ENCODE data around the gene XK.

DNA sequence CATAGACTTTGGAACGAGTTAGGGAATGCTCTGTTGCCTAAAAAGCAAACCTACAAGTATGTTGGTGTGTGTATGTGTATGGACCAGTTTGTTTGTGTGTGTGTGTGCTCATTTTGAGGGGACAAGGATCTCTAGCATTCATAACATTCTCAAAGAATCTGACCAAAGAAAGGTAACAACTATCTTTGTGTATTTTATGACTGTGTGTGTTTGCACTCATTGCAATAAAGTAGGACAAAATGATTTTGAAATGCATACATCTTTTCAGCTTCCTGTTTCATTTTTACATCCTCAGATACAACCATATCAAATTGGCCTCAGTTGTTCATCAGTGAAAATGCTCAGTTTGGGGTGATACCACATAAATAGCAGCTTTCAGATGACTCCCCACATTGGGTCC, 8.3 kb upstream of the XK start:
- TF ChIP-seq, protein P1, sequence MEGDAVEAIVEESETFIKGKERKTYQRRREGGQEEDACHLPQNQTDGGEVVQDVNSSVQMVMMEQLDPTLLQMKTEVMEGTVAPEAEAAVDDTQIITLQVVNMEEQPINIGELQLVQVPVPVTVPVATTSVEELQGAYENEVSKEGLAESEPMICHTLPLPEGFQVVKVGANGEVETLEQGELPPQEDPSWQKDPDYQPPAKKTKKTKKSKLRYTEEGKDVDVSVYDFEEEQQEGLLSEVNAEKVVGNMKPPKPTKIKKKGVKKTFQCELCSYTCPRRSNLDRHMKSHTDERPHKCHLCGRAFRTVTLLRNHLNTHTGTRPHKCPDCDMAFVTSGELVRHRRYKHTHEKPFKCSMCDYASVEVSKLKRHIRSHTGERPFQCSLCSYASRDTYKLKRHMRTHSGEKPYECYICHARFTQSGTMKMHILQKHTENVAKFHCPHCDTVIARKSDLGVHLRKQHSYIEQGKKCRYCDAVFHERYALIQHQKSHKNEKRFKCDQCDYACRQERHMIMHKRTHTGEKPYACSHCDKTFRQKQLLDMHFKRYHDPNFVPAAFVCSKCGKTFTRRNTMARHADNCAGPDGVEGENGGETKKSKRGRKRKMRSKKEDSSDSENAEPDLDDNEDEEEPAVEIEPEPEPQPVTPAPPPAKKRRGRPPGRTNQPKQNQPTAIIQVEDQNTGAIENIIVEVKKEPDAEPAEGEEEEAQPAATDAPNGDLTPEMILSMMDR (IDR thresholded peaks at IDR 0.05 in 2 of 3, conservative IDR thresholded peaks at IDR 0.05 in 1 of 3; ENCODE audit: insufficient read depth in 2 of 3, low read depth in 1 of 3, low read length in 3 of 3) = no peak
- TF ChIP-seq ZNF764 (CRISPR knock-in tag; IDR thresholded peaks at IDR 0.05; ENCODE audit: low read depth) (no peak), PTBP1 (IDR thresholded peaks at IDR 0.05; ENCODE audit: low read depth, low read length) (no peak), FOXK2 (conservative IDR thresholded peaks at IDR 0.05 in 1 of 2, IDR thresholded peaks at IDR 0.05 in 1 of 2; ENCODE audit: low read depth in 2 of 2) (no peak), SMARCC2 (IDR thresholded peaks at IDR 0.05; ENCODE audit: low read depth) (no peak)
- TF ChIP-seq, protein P2, sequence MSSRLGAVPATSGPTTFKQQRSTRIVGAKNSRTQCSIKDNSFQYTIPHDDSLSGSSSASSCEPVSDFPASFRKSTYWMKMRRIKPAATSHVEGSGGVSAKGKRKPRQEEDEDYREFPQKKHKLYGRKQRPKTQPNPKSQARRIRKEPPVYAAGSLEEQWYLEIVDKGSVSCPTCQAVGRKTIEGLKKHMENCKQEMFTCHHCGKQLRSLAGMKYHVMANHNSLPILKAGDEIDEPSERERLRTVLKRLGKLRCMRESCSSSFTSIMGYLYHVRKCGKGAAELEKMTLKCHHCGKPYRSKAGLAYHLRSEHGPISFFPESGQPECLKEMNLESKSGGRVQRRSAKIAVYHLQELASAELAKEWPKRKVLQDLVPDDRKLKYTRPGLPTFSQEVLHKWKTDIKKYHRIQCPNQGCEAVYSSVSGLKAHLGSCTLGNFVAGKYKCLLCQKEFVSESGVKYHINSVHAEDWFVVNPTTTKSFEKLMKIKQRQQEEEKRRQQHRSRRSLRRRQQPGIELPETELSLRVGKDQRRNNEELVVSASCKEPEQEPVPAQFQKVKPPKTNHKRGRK (tag; IDR thresholded peaks at IDR 0.05) = no peak

Measured in K562 (cell line).